KMS-11 (cell line): ENCODE data around the gene RAPGEF2.

Experiments used
- H2AFZ ChIP-seq: fragments of 200-600 bp; sonication (generic); 2 replicates; pipeline ENCODE4 v1.6.1; 2016; ENCODE audit warnings: antibody characterized with exemption, mixed run types, low read depth
- H3K27ac ChIP-seq: fragments of 200-600 bp; sonication (generic); 2 replicates; pipeline ENCODE4 v1.6.1; 2016; ENCODE audit warnings: mild to moderate bottlenecking, mixed run types
- H3K27me3 ChIP-seq: fragments of 200-600 bp; sonication (generic); 2 replicates; pipeline ENCODE4 v1.6.1; 2017; ENCODE audit warnings: mild to moderate bottlenecking, low read depth, mixed run types, moderate library complexity; ENCODE audit not compliant: insufficient read depth
- H3K36me3 ChIP-seq: fragments of 200-600 bp; sonication (generic); 2 replicates; pipeline ENCODE4 v1.6.1; 2017; ENCODE audit warnings: mild to moderate bottlenecking, mixed run types; ENCODE audit not compliant: insufficient read depth
- H3K4me1 ChIP-seq: fragments of 200-600 bp; sonication (generic); 2 replicates; pipeline ENCODE4 v1.6.1; 2016; ENCODE audit warnings: mild to moderate bottlenecking, low read depth, mixed run types; ENCODE audit not compliant: poor library complexity, severe bottlenecking
- H3K4me2 ChIP-seq: fragments of 200-600 bp; sonication (generic); 2 replicates; pipeline ENCODE4 v1.7.0; 2016; ENCODE audit warnings: mild to moderate bottlenecking, mixed run types
- H3K4me3 ChIP-seq: fragments of 200-600 bp; sonication (generic); IDR thresholded peaks from 2 replicates; pipeline ENCODE4 v1.6.1; 2017; ENCODE audit warnings: low read depth, low read length, mixed read lengths; ENCODE audit not compliant: insufficient read depth
- H3K79me2 ChIP-seq: fragments of 200-600 bp; sonication (generic); 2 replicates; pipeline ENCODE4 v1.6.1; 2016; ENCODE audit warnings: low read depth, mixed run types; ENCODE audit not compliant: insufficient read depth
- H3K9ac ChIP-seq: fragments of 200-600 bp; sonication (generic); 2 replicates; pipeline ENCODE4 v1.6.1; 2016; ENCODE audit warnings: mild to moderate bottlenecking, mixed run types
- H4K20me1 ChIP-seq: fragments of 200-600 bp; sonication (generic); 2 replicates; pipeline ENCODE4 v1.6.1; 2016; ENCODE audit warnings: mild to moderate bottlenecking, mixed run types; ENCODE audit not compliant: insufficient read depth
- CTCF ChIP-seq: fragments of 200-600 bp; sonication (generic); conservative IDR thresholded peaks from 2 replicates; pipeline ENCODE4 v1.6.1; 2017; ENCODE audit warnings: low read depth, mild to moderate bottlenecking, antibody characterized with exemption, low read length, moderate library complexity, mixed read lengths

RAPGEF2 gene

GRCh38 chr4:159102622-159103383, at the start of gene RAPGEF2:
TSS of gene RAPGEF2 (plus strand) at chr4:159103079. CDS start at chr4:159104163, 1,084 bp downstream.
- Histone ChIP-seq H3K36me3 (no peaks in the 10 kb centered on the region), H2AFZ (peak within 1 kb of the TSS; percentile 91), H4K20me1 (no peaks in the 10 kb centered on the region), H3K4me2 (peak within 1 kb of the TSS; percentile 81), H3K27me3 (peaks cover 12% of the 10 kb centered on the region; the same call in 1 of the 2 replicates), H3K79me2 (peaks cover 16% of the 10 kb centered on the region; the same call in 1 of the 2 replicates), H3K27ac (peak within 1 kb of the TSS; percentile 75), H3K9ac (peak within 1 kb of the TSS; percentile 73), H3K4me3 (no peak within 1 kb of the TSS), H3K4me1 (peaks cover 17% of the 10 kb centered on the region)
- no peak for TF ChIP-seq CTCF

- H3K27me3 ChIP-seq: peaks cover 4% of the 10 kb centered on the region; the same call in 1 of the 2 replicates
- H3K79me2 ChIP-seq: no peaks in the 10 kb centered on the region
- TF ChIP-seq CTCF: no peak
- H3K4me2 ChIP-seq: no peak overlapping the region
- H3K36me3 ChIP-seq: no peaks in the 10 kb centered on the region
- no peak overlapping the region for H3K9ac ChIP-seq
- peaks cover 19% of the 10 kb centered on the region for H3K4me1 ChIP-seq
- no peak overlapping the region for H3K27ac ChIP-seq
- H4K20me1 ChIP-seq: no peaks in the 10 kb centered on the region
- H3K4me3 ChIP-seq: no peak overlapping the region
- no peak overlapping the region for H2AFZ ChIP-seq
Measured at GRCh38 chr4:159055833-159056232, 47.0 kb upstream of the RAPGEF2 start.

- Histone ChIP-seq H4K20me1 (no peaks in the 10 kb centered on the region), H3K27ac (no peak overlapping the region), H2AFZ (no peak overlapping the region), H3K27me3 (no peaks in the 10 kb centered on the region), H3K4me1 (peaks cover 6% of the 10 kb centered on the region), H3K9ac (no peak overlapping the region), H3K4me2 (no peak overlapping the region), H3K4me3 (no peak overlapping the region), H3K36me3 (no peaks in the 10 kb centered on the region), H3K79me2 (no peaks in the 10 kb centered on the region)
- no peak for TF ChIP-seq CTCF
Measured at GRCh38 chr4:159060161-159060560, 42.7 kb upstream of the RAPGEF2 start.

- Histone ChIP-seq H4K20me1 (no peaks in the 10 kb centered on the region), H3K27me3 (no peaks in the 10 kb centered on the region), H3K4me1 (peaks cover 6% of the 10 kb centered on the region), H3K9ac (no peak overlapping the region), H3K27ac (no peak overlapping the region), H3K4me3 (no peak overlapping the region), H3K79me2 (no peaks in the 10 kb centered on the region), H3K4me2 (no peak overlapping the region), H3K36me3 (no peaks in the 10 kb centered on the region), H2AFZ (no peak overlapping the region)
- no peak for TF ChIP-seq CTCF
Measured at GRCh38 chr4:159062381-159062780, 40.5 kb upstream of the RAPGEF2 start.
